ENCODE measurements around the gene HOXD13. TPM values are rescaled to one million over a fixed set of nuclear protein-coding genes. Genes with fewer than 3 reads are reported as not detected.

Gene HOXD13
- total and polyA plus RNA-seq, 2 donors = 4.1 to 14.9 TPM

DNA sequence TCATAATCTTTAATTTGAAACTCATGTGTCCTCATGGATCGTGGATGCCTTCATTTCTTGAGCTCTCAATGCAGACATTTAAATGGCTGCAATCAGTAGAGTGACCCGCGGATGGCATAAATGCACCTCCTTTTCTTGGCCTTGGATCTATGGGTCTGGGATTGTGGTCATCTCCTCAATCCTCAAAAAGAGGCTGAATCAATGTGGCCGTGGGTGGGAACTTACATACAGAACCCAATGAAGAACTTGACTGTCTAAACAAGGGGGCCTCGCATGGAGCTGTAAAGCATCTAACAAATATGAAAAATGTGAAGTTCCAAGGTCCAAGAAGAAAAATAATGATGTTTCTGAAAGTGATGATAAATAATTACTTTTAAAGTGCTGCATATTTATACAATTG, 2.9 kb downstream of the HOXD13 start:
- WGBS = 68% methylated on average over 5 of the region's 5 CpGs
- no peaks in the 10 kb centered on the region for H3K36me3 ChIP-seq (ENCODE audit: insufficient read depth)
- no peak for DNase-seq (ENCODE audit: extremely low spot score)
- H3K4me1 ChIP-seq (ENCODE audit: insufficient read depth) = peaks cover 2% of the 10 kb centered on the region
- H3K27ac ChIP-seq (ENCODE audit: low read depth) = no peak overlapping the region
- H3K4me3 ChIP-seq (ENCODE audit: low read depth, low read length) = no peak overlapping the region

DNA sequence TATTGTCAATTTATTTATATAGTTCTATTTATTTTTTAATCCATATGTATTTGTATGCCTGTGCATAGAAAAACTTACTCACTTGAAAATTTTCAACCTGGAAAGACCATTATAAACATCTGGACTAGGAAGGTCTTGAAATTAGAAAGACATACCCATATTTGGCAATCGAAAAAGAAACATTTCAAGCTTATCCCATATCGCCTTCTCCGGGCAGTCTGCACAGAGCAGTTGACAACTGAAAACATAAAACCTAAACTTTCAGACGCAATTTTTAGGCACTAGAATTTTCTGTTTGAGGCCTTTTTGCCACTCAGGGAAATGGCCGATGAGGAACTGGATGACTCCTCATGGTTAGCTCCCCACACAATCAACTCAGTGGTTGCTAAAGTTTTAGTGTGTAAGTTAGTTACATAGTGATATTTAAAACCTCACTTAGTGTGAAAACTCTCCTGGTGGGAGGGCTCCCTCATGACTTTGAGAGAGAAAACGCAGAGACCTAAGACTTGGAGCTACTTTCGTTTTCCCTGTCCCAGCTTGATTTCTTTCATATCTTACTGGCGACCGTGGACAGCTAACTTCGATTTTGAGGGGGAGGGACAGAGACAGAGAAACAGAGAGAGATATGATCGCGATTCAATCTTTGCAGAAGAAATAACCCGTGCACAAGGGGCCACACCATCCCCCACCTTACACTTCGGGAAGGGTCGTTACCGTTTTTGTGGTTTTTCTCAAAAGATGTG, 3.9 kb downstream of the HOXD13 start:
- DNase-seq (ENCODE audit: extremely low spot score) = no peak
- Histone ChIP-seq H3K27ac (ENCODE audit: low read depth) (no peak overlapping the region), H3K4me3 (ENCODE audit: low read depth, low read length) (no peak overlapping the region), H3K36me3 (ENCODE audit: insufficient read depth) (no peaks in the 10 kb centered on the region), H3K4me1 (ENCODE audit: insufficient read depth) (peaks cover 2% of the 10 kb centered on the region)
- 22% methylated on average over 16 of the region's 16 CpGs for WGBS

DNA sequence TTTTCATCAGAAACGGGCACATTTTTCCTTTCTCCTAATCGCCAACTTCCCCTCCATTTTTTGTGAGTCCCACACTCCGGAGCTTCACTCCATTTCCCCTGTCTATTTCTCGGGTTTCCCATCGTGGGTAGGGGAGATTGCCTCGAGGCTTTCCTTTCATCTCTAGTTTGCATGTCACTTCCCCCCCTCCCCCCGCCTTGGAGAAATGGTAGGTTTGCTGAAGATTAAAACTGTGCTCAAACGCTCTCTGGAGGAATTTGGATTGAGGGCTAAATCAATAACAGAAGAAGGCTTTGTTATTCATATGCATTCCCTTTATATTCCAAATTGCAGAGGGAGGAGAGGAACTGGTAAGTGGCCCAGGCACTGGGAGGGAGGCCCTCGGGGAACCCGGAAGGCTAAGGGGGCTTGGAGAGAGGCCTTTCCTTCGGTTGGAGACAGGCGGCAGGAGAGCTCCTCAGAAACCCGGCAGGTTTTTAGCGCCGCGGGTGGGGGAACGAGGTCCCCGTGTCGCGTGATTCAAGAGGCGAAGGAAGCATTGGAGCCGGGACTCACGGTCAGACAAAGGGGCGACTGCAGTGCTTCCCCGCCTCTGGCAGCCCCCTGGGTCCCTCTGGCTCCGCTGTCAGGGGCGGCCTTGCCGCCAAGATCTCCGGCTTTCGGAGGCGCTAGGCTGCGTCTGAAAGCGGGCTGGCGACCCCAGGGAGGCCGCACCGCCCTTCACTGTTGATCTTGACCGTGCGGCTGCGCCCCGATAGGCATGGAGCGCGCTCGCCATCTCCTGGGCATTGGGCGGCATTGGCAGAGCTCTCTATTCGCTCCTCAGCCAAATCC, 4.7 kb downstream of the HOXD13 start:
- Histone ChIP-seq H3K4me3 (ENCODE audit: low read depth, low read length) (peak overlapping the region; percentile 17), H3K4me1 (ENCODE audit: insufficient read depth) (peaks cover 2% of the 10 kb centered on the region), H3K36me3 (ENCODE audit: insufficient read depth) (no peaks in the 10 kb centered on the region), H3K27ac (ENCODE audit: low read depth) (no peak overlapping the region)
- WGBS = 2% methylated on average over 45 of the region's 45 CpGs
- no peak for DNase-seq (ENCODE audit: extremely low spot score)

DNA sequence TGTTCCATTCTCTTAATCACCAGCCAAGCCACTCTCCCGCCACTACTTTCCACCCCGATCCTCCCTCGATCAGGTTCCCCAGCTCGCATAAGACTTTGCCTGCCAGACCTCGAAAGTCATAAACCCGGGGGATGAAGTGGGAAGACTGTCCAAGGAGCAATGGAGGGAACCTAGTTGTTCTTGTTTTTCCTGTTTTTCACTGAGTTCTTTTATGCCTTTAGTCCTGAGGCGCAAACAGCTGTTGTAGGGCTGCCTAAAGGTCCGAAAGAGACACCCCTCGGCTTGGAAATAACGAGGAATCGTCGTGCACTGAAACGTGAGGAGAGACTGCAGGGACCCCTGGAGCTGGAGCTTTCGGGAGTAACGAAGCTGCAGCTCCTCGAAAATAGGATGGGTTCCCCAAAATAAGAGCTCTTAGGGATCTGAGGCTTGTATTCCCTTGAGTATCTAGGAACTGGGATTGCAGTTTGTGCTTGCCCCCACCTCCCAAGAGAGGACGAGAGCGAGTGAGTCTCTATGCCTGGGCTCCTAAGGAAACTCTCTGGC, 5.4 kb downstream of the HOXD13 start:
- no peak for DNase-seq (ENCODE audit: extremely low spot score)
- WGBS = 3% methylated on average over 18 of the region's 18 CpGs
- H3K4me3 ChIP-seq (ENCODE audit: low read depth, low read length) = no peak overlapping the region

DNA sequence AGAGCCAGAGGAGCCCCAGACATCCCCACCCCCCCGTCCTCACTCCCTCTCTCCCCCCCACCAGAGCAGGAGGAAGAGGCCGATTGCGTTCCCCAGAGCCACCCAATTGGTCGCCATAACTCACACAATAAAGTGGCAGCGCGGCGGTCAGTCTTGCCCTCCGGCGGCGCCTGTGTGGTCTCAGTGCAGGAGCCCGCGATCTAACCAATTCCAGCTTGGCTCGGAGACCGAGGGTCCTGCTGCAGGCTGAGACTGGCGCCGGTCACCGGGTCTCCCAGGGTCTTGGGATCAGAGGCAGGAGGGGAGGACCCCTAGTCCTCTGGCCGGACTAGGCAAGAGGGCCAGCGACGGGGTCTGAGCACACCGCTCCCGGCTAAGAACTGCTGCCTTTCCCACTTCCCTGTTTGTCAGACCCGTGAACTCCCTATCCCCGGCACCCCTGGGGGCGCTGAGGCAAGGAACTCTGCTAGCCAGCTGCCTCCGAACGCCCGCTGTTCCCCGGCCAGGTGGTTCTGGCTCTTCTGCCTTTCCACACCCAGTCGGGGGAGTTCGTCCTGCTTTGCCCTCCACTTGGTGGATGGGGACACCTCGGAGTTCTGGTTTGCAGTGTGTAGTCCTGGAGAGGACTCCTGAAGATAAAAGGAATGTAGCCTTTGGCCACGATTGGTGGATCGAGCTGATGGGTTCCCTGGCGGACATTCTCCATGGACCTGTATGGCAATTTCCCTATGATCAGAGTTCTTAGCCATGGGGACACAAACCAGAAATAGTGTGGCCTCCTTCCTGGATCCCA, 6.0 kb downstream of the HOXD13 start:
- H3K36me3 ChIP-seq (ENCODE audit: insufficient read depth) = no peaks in the 10 kb centered on the region
- no peak overlapping the region for H3K4me3 ChIP-seq (ENCODE audit: low read depth, low read length)
- peaks cover 2% of the 10 kb centered on the region for H3K4me1 ChIP-seq (ENCODE audit: insufficient read depth)
- no peak overlapping the region for H3K27ac ChIP-seq (ENCODE audit: low read depth)
- DNase-seq (ENCODE audit: extremely low spot score) = no peak
- 24% methylated on average over 35 of the region's 35 CpGs for WGBS

More for the DNA sequence above, 5.4 kb downstream of the HOXD13 start:
- Histone ChIP-seq H3K27ac (ENCODE audit: low read depth) (no peak overlapping the region), H3K4me1 (ENCODE audit: insufficient read depth) (peaks cover 2% of the 10 kb centered on the region), H3K36me3 (ENCODE audit: insufficient read depth) (no peaks in the 10 kb centered on the region)

DNA sequence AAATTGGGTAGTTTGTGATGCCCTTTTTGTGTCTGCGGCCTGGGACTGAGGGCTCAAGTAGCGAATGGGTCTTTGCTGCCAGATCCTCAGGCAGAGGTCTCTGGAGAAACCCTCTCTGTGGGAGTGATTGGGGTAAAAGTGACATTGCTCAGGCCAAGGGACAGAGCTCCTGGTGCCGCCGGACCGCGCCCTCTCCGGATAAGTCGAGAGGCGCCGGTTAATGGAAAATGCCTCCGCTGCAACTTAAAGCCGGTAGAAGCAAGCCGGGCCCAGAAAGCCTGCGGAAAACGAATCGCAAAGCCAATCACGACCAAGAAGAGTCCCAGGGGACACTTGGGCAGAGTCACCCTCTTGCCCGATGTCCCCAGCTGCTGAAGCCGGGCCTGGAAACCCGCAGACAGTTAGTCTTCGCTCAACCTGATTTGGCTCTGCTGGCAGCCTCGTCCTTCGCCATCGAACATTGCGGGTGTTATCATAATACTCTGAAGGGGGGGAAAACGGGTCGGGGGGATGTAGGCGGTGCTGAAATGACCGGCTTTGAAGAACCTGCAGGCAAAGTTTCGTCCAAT, 6.7 kb downstream of the HOXD13 start:
- H3K4me3 ChIP-seq (ENCODE audit: low read depth, low read length) = no peak overlapping the region
- H3K27ac ChIP-seq (ENCODE audit: low read depth) = no peak overlapping the region
- 62% methylated on average over 30 of the region's 30 CpGs for WGBS
- no peaks in the 10 kb centered on the region for H3K36me3 ChIP-seq (ENCODE audit: insufficient read depth)
- H3K4me1 ChIP-seq (ENCODE audit: insufficient read depth) = peaks cover 2% of the 10 kb centered on the region
- DNase-seq (ENCODE audit: extremely low spot score) = no peak

DNA sequence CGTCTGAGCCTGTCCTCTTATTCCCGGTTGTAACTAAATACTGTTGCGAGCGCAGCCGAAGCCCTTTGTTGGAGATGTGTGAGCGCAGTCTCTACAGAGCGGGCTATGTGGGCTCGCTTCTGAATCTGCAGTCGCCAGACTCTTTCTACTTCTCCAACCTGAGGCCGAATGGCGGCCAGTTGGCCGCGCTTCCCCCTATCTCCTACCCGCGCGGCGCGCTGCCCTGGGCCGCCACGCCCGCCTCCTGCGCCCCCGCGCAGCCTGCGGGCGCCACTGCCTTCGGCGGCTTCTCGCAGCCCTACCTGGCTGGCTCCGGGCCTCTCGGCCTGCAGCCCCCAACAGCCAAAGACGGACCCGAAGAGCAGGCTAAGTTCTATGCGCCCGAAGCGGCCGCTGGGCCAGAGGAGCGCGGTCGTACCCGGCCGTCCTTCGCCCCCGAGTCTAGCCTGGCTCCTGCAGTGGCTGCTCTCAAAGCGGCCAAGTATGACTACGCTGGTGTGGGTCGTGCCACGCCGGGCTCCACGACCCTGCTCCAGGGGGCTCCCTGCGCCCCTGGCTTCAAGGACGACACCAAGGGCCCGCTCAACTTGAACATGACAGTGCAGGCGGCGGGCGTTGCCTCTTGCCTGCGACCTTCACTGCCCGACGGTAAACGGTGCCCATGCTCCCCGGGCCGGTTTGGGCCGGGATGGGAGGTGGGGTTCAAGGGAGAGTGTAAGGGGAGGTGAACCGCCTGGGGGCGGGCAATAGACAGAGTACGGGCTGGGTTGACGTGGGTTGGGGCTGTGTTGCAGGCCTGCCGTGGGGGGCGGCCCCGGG, 7.4 kb downstream of the HOXD13 start, which contains the start of gene HOXD12:
Gene HOXD12 (plus strand): TSS at position 68 of the 819 bp plus-strand sequence. CDS start 7 bp downstream, at position 75.
- no peak within 1 kb of the TSS for H3K4me3 ChIP-seq (ENCODE audit: low read depth, low read length)
- 47% methylated on average over 70 of the region's 70 CpGs for WGBS
- H3K27ac ChIP-seq (ENCODE audit: low read depth) = no peak within 1 kb of the TSS
- H3K36me3 ChIP-seq (ENCODE audit: insufficient read depth) = no peaks in the 10 kb centered on the region
- no peak for DNase-seq (ENCODE audit: extremely low spot score)
- peaks cover 2% of the 10 kb centered on the region for H3K4me1 ChIP-seq (ENCODE audit: insufficient read depth)

DNA sequence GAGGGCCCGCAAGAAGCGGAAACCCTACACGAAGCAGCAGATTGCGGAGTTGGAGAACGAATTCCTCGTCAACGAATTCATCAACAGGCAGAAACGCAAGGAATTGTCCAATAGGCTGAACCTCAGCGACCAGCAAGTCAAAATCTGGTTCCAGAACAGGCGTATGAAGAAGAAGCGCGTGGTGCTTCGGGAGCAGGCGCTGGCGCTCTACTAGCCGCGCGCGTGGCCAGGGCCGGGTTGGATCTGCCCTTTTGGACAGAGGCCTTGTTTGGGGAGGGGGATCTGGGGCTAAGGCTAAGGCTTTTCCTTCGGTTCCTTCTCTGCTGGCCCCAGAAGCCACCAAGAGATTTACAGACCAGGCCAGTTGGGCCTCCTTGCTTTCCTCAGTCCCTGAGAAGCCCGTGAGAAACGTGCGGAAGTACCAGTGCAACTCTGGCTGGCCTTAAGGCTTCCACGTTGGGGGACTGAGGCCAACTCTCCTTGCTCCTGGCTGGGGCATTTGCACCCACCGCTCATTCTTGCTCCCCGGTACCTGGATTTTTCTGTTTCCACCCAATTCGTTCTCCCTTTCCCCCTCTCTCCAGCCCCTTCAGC, 8.1 kb downstream of the HOXD13 start:
- H3K36me3 ChIP-seq (ENCODE audit: insufficient read depth) = no peaks in the 10 kb centered on the region
- no peak overlapping the region for H3K27ac ChIP-seq (ENCODE audit: low read depth)
- H3K4me3 ChIP-seq (ENCODE audit: low read depth, low read length) = no peak overlapping the region
- H3K4me1 ChIP-seq (ENCODE audit: insufficient read depth) = peaks cover 2% of the 10 kb centered on the region
- DNase-seq (ENCODE audit: extremely low spot score) = no peak
- WGBS = 75% methylated on average over 28 of the region's 28 CpGs

DNA sequence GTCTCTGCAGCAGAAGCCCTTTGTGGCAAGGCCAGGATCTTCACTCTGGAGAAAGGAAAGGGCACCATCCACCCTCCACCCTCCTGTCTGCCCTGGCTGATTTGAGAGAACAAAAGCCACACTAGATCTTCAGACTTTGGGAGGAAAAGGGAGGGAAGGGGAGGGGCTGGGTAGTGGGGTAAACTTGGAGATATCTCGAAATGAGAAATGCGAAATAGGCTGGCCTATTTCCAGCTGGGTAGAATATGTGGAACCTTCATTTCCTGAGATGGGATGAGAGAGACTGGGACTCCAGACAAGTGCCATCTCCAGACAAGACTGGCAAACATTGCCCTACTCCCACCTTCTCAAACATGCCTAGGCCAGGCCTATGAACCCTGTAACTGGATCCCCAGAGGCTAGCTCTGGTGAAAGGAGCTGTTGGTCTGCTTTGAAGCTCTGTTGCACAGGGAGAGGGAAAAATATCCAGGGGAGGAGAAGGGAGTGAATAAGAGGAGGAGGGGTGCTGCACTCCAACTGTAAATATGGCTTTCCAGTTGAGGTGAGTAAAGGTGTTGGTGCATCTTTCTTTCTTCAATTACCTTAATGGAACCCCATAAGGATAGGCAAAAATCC, 8.8 kb downstream of the HOXD13 start:
- WGBS = 55% methylated on average over 2 of the region's 2 CpGs
- H3K4me3 ChIP-seq (ENCODE audit: low read depth, low read length) = no peak overlapping the region
- DNase-seq (ENCODE audit: extremely low spot score) = no peak
- no peaks in the 10 kb centered on the region for H3K36me3 ChIP-seq (ENCODE audit: insufficient read depth)
- H3K27ac ChIP-seq (ENCODE audit: low read depth) = no peak overlapping the region
- peaks cover 2% of the 10 kb centered on the region for H3K4me1 ChIP-seq (ENCODE audit: insufficient read depth)

DNA sequence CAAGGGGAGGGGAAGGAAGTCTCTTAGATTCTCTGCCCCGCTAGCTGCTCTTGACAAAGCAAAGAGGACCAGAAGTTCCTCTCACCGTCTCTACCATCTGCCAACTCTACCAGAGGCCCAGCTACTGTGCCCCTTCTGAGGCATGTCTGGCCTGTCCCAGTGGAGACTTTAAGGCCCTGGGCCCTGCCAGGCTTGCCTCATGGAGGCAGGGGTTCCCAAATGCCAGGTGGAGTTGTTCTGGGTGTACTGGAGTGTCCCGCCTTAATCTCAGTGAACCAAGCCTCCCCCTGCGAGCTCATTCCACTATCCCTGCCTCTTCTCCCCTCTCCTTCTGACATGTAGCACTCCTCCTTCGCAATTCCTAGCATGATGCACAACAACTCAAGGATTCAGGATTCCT, 9.3 kb downstream of the HOXD13 start:
- WGBS = 82% methylated on average over 5 of the region's 5 CpGs
- Histone ChIP-seq H3K4me3 (ENCODE audit: low read depth, low read length) (no peak overlapping the region), H3K27ac (ENCODE audit: low read depth) (no peak overlapping the region), H3K4me1 (ENCODE audit: insufficient read depth) (peaks cover 2% of the 10 kb centered on the region), H3K36me3 (ENCODE audit: insufficient read depth) (no peaks in the 10 kb centered on the region)
- no peak for DNase-seq (ENCODE audit: extremely low spot score)

DNA sequence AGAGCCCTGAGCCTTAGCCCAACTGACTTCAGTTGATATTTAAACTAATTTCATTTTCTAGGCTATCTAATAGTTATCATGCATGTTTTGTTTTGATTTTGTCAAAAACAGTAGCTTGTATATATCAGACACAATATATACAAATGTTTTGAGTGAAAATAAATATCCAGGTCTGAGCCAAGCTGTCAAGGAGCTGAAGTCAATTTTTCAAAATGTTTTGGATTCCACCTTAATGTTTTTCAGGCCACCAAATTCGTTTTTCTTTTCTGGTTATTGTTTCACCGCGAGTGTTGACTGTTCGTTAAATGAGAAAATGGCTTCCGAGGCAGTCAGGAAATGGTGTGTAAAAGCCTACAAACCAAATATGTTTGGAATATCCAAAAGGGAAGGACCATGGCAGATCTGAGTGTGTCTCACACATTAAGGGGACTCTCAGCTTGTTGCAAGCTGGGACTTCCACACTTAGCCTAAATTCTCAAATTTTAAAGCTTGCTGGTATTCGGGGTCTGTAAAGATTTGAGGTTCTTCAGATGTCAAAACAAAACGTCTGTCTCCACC, 9.9 kb downstream of the HOXD13 start:
- no peak for DNase-seq (ENCODE audit: extremely low spot score)
- Histone ChIP-seq H3K27ac (ENCODE audit: low read depth) (no peak overlapping the region), H3K4me3 (ENCODE audit: low read depth, low read length) (no peak overlapping the region), H3K4me1 (ENCODE audit: insufficient read depth) (no peaks in the 10 kb centered on the region), H3K36me3 (ENCODE audit: insufficient read depth) (no peaks in the 10 kb centered on the region)
- 77% methylated on average over 7 of the region's 7 CpGs for WGBS
